MCF 10A (cell line): ENCODE data around the gene TMEM119. TPM values are rescaled to one million over a fixed set of nuclear protein-coding genes. Genes with fewer than 3 reads are reported as not detected.

Experiments used
- BruUV-seq: library from RNA; stranded (reverse); fragments of 400-500 nt; replicated peaks from 2 replicates; lab custom pipeline; 2021; lab: Mats Ljungman, UMichigan
- CTCF ChIA-PET: fragments of 300-600 bp; sonication (Branson Sonifier 250); formaldehyde crosslinking; extraction: SDS; loops from one replicate; lab custom pipeline; 2021; ENCODE audit warnings: antibody characterized with exemption, inconsistent platforms; lab: Yijun Ruan, JAX
- POLR2A ChIA-PET: fragments of 300-600, 350-650 bp; sonication (Branson Sonifier 250); formaldehyde crosslinking; extraction: SDS; loops from one replicate; lab custom pipeline; 2020; ENCODE audit warnings: antibody characterized with exemption, inconsistent platforms; lab: Yijun Ruan, JAX
- DNase-seq: peaks from one replicate; pipeline ENCODE4 v3.0.0-alpha.2; 2018; ENCODE audit not compliant: unreplicated experiment
- H3K27ac Mint-ChIP-seq: one replicate; pipeline ENCODE4 v1.8.0; 2022; ENCODE audit warnings: mild to moderate bottlenecking, low read depth, mixed read lengths; ENCODE audit not compliant: unreplicated experiment
- H3K27me3 Mint-ChIP-seq: one replicate; pipeline ENCODE4 v1.8.0; 2022; ENCODE audit warnings: mixed read lengths; ENCODE audit not compliant: insufficient read depth, unreplicated experiment
- H3K36me3 Mint-ChIP-seq: one replicate; pipeline ENCODE4 v1.8.0; 2022; ENCODE audit warnings: mild to moderate bottlenecking, moderate library complexity, mixed read lengths; ENCODE audit not compliant: insufficient read depth, unreplicated experiment
- H3K4me1 Mint-ChIP-seq: one replicate; pipeline ENCODE4 v1.8.0; 2022; ENCODE audit warnings: mixed read lengths; ENCODE audit not compliant: insufficient read depth, unreplicated experiment
- H3K4me3 Mint-ChIP-seq: one replicate; pipeline ENCODE4 v1.8.0; 2022; ENCODE audit warnings: mild to moderate bottlenecking, moderate library complexity, mixed read lengths; ENCODE audit not compliant: unreplicated experiment
- H3K9me3 Mint-ChIP-seq: one replicate; pipeline ENCODE4 v1.8.0; 2022; ENCODE audit warnings: mixed read lengths; ENCODE audit not compliant: unreplicated experiment
- intact Hi-C: fragments of 100-400 bp; cut with micrococcal nuclease; formaldehyde crosslinking; loops from 2 replicates; pipeline ENCODE4 v1.14.1; 2022
- total RNA-seq: library from RNA; stranded (reverse); gene quantifications from 2 replicates; pipeline ENCODE4 v1.2.3, GENCODE V29; 2022
- TF ChIP-seq, protein P1 (sequence below): fragments of 200-600 bp; IDR thresholded peaks from one replicate; pipeline ENCODE4 v1.8.0; 2022; ENCODE audit warnings: antibody characterized with exemption, mild to moderate bottlenecking; ENCODE audit not compliant: unreplicated experiment

The TMEM119 gene
- total RNA-seq, 1 experiment from 2014 or later = not detected

GRCh38 chr12:108641446-108642268, 43.8 kb upstream of the TMEM119 start:
- CTCF ChIA-PET = interaction anchor here (0.6 to 8.4 kb wide), 4 partner anchors 12 to 1613 kb away, joined by 3 to 52 read pairs (median 10); no protein-coding TSS in a partner anchor
- H3K9me3 Mint-ChIP-seq = no peaks in the 10 kb centered on the region
- peaks cover 23% of the 10 kb centered on the region for H3K4me1 Mint-ChIP-seq
- DNase-seq = no peak
- H3K27me3 Mint-ChIP-seq = no peaks in the 10 kb centered on the region
- intact Hi-C loops = no loop called here
- H3K36me3 Mint-ChIP-seq = peaks cover 30% of the 10 kb centered on the region
- POLR2A ChIA-PET = interaction anchor here (0.9 to 1.8 kb wide), 4 partner anchors 11 to 22 kb away, joined by 3 to 5 read pairs (median 4); no protein-coding TSS in a partner anchor
- no TSS peak for BruUV-seq
- H3K27ac Mint-ChIP-seq = no peak overlapping the region
- H3K4me3 Mint-ChIP-seq = no peak overlapping the region
- TF ChIP-seq, protein P1, sequence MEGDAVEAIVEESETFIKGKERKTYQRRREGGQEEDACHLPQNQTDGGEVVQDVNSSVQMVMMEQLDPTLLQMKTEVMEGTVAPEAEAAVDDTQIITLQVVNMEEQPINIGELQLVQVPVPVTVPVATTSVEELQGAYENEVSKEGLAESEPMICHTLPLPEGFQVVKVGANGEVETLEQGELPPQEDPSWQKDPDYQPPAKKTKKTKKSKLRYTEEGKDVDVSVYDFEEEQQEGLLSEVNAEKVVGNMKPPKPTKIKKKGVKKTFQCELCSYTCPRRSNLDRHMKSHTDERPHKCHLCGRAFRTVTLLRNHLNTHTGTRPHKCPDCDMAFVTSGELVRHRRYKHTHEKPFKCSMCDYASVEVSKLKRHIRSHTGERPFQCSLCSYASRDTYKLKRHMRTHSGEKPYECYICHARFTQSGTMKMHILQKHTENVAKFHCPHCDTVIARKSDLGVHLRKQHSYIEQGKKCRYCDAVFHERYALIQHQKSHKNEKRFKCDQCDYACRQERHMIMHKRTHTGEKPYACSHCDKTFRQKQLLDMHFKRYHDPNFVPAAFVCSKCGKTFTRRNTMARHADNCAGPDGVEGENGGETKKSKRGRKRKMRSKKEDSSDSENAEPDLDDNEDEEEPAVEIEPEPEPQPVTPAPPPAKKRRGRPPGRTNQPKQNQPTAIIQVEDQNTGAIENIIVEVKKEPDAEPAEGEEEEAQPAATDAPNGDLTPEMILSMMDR = no peak

DNA sequence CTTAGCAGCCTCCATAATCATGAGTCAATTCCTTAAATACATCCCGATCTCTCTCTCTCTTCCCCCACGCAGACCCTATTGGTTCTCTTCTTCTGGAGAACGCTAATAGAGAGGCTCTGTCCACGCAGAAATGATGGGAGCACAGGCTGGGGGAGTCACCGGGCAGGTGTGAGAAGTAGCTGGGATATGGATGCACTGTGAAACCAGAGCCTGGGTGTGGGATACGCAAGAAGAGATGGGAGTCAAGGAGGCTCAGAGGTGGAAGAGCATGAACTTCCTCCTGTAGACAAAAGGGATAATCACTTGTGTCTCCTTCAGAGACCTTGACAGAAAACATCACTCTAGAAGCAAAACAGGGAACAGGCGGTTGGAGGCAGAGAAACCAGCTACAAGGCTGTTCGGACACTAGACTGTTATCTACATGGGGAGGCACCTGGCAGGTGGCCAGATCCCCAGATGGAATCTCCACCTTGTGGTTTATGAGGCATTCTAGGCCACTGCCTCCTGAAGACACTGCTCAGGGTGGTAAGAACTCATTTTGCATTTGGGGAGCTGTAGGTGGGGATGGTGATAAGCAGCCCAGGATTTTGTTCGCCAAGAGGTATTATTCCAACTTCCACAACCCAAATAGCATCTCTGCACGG, 43.0 kb upstream of the TMEM119 start:
- intact Hi-C loops = no loop called here
- no peak overlapping the region for H3K27ac Mint-ChIP-seq
- H3K9me3 Mint-ChIP-seq = no peaks in the 10 kb centered on the region
- TF ChIP-seq, protein P1 = no peak
- no peak overlapping the region for H3K4me3 Mint-ChIP-seq
- no peaks in the 10 kb centered on the region for H3K27me3 Mint-ChIP-seq
- DNase-seq = no peak
- BruUV-seq = no TSS peak
- H3K4me1 Mint-ChIP-seq = peaks cover 23% of the 10 kb centered on the region
- CTCF ChIA-PET = interaction anchor here (0.6 to 8.4 kb wide), 5 partner anchors 12 to 1612 kb away, joined by 3 to 52 read pairs (median 3); no protein-coding TSS in a partner anchor
- H3K36me3 Mint-ChIP-seq = peaks cover 23% of the 10 kb centered on the region
- POLR2A ChIA-PET = interaction anchor here (0.9 to 1.8 kb wide), 3 partner anchors 12 to 23 kb away, joined by 3 to 5 read pairs (median 4); no protein-coding TSS in a partner anchor

DNA sequence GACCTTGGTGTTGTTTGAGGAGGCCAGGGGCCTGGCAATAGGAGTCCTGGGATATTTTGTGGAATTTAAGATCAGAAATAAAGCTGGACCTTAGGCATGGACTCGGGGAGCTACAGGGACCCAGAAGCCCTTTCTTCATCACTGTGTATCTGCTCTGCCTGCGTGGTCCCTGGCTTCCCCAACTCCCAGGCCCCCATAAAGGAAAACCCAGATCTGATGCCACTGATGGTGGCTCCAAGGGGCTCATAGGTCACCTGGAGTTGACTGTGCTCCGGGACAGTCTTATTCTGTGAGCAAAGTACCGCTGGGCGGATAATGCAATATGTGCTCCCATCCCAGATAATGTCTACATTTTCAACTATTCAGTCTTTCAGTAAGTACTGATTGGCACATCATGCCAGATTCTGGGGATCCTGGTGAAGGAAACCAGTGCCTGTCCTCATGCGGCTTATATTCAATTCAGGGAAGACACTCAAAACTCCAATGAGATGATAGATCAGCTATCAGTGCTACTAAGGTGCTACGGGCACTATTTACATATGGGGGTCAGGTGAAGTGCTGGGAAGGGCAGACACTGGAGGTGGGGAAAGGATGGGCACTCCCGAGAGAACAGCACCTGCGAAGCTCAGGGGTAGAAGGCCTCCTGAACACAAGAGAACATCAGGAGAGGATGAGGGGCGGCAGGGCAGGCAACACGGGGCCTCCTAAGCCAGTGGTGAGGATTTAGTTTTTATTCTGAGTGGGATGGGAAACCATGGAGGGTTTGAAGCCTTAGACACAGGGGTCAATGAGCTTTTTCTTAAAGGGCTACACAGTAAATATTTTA, 41.3 kb upstream of the TMEM119 start:
- no peak for DNase-seq
- ChIA-PET CTCF (interaction anchor here (0.5 to 8.4 kb wide), 5 partner anchors 22 to 242 kb away, joined by 3 to 52 read pairs (median 4); no protein-coding TSS in a partner anchor), POLR2A (interaction anchor here (1.3 kb wide), 1 partner anchor 175 kb away, joined by 4 read pairs; no protein-coding TSS in a partner anchor)
- no peaks in the 10 kb centered on the region for H3K27me3 Mint-ChIP-seq
- H3K4me1 Mint-ChIP-seq = peaks cover 23% of the 10 kb centered on the region
- no peaks in the 10 kb centered on the region for H3K9me3 Mint-ChIP-seq
- BruUV-seq = no TSS peak
- intact Hi-C loops = no loop called here
- no peak overlapping the region for H3K27ac Mint-ChIP-seq
- peaks cover 6% of the 10 kb centered on the region for H3K36me3 Mint-ChIP-seq
- H3K4me3 Mint-ChIP-seq = no peak overlapping the region
- TF ChIP-seq, protein P1 = no peak
